Activated CD8-positive, alpha-beta T cell treated with anti-CD3 and anti-CD28 coated beads, Interleukin-2, amount 10 ng/mL, durations not matched to agents 7 days and 5 days (primary cell): ENCODE results near the gene TDRD9. TPM values are rescaled to one million over a fixed set of nuclear protein-coding genes. Genes with fewer than 3 reads are reported as not detected.

Source experiments
- ATAC-seq: fragments of 150-1000 bp; cut with Tn5 transposase; one replicate; pipeline ENCODE4 v1.10.0; 2021; ENCODE audit warnings: moderate library complexity
- CTCF ChIA-PET: fragments of 350-600 bp; sonication (Branson Sonifier 250); formaldehyde crosslinking; loops from one replicate; lab custom pipeline; 2021; ENCODE audit warnings: antibody characterized with exemption; lab: Charles Lee
- POLR2A ChIA-PET: fragments of 350-600 bp; sonication (Branson Sonifier 250); formaldehyde crosslinking; loops from one replicate; lab custom pipeline; 2021; ENCODE audit warnings: antibody characterized with exemption; lab: Charles Lee
- DNase-seq: peaks from one replicate; pipeline ENCODE4 v3.0.0-alpha.2; 2020
- H3K27ac Mint-ChIP-seq: one replicate; pipeline ENCODE4 v1.8.0; 2021; ENCODE audit warnings: mild to moderate bottlenecking, mixed read lengths
- H3K27me3 Mint-ChIP-seq: one replicate; pipeline ENCODE4 v1.8.0; 2021; ENCODE audit warnings: low read depth, mixed read lengths
- H3K36me3 Mint-ChIP-seq: one replicate; pipeline ENCODE4 v1.8.0; 2021; ENCODE audit warnings: low read depth, mixed read lengths
- H3K4me1 Mint-ChIP-seq: one replicate; pipeline ENCODE4 v1.8.0; 2021; ENCODE audit warnings: low read depth, mixed read lengths
- H3K4me3 Mint-ChIP-seq: one replicate; pipeline ENCODE4 v1.8.0; 2021; ENCODE audit warnings: mild to moderate bottlenecking, mixed read lengths
- H3K9me3 Mint-ChIP-seq: one replicate; pipeline ENCODE4 v1.8.0; 2022; ENCODE audit warnings: mixed read lengths; ENCODE audit not compliant: insufficient read depth
- total RNA-seq, 2 experiments: library from RNA; stranded (reverse); gene quantifications; one replicate each; pipeline ENCODE4 v1.2.3, GENCODE V29; 2021

Gene TDRD9
- total RNA-seq, 2 experiments from 2014 or later: 1.3 to 2.7 TPM

DNA sequence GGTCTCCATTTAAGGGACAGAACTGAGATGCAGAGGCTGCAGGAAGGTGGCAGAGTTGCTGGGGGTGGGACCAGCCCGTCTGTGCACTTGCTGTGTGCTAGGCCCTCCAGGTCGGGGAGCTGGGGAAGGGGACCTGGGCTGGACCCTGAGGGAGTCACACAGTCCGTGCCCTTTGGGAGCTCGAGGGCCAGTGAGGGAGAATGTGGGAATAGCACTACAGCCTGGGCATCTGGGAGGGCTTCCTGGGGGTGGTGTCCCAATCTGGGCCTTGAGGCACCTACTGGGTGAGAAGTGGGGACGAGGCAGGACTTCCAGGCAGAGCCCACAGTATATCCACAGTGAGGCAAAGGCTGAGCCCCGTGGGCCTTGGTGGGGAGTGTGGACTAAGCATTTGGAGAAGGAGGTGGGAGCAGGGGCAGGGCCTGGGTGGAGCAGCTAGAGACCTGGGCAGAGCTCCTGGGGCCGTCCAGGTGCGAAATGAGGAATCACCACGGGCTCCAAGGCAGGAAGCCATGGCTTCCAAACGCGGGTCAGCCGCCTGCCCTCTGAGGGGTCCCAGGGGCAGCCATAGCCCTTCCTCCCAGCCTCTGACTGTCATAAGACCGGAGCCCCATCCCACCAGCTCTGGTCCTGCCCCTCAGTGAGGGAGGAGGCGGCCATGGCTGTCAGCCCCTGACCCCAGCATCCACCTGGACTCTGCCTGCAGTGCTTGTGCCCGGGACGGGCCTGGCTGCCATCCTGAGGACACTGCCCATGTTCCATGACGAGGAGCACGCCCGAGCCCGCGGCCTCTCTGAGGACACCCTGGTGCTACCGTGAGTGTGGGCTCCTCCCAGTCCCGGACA is 163.9 kb downstream of the TDRD9 start:
- ATAC-seq (no peak), DNase-seq (no peak)
- Mint-ChIP-seq H3K27me3 (no peaks in the 10 kb centered on the region), H3K36me3 (no peaks in the 10 kb centered on the region), H3K9me3 (no peaks in the 10 kb centered on the region), H3K27ac (no peak overlapping the region), H3K4me3 (no peak overlapping the region), H3K4me1 (peaks cover 4% of the 10 kb centered on the region)
- CTCF ChIA-PET: interaction anchor here (3.7 kb wide), 1 partner anchor 14 kb away, joined by 25 read pairs; no protein-coding TSS in a partner anchor
- POLR2A ChIA-PET: no interaction called here

DNA sequence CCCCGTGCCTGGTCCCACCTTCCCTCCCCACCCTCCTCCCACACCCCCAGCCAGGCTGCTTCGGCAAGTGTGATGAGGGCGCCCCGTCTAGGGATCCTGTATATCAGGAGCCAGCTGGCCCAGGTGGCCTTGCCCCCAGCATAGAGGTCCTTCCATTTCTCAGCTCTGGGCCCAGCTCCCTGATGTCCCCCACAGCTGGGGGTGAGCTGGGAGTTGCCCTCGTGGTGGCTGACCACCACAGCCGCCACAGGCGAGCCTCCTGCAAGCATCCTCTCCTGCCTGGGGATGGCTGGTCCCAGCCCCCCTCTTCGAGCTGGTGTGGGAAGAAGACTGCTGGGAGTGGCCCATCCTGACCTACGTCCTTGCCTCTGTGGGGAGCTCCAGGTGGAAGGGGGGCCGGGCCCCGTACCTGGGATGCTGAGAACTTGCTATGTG is 164.7 kb downstream of the TDRD9 start:
- Mint-ChIP-seq H3K36me3 (no peaks in the 10 kb centered on the region), H3K9me3 (no peaks in the 10 kb centered on the region), H3K27me3 (no peaks in the 10 kb centered on the region), H3K4me3 (no peak overlapping the region), H3K4me1 (peaks cover 4% of the 10 kb centered on the region), H3K27ac (no peak overlapping the region)
- POLR2A ChIA-PET: no interaction called here
- ATAC-seq: no peak
- CTCF ChIA-PET: interaction anchor here (3.7 kb wide), 1 partner anchor 15 kb away, joined by 25 read pairs; no protein-coding TSS in a partner anchor
- no peak for DNase-seq

DNA sequence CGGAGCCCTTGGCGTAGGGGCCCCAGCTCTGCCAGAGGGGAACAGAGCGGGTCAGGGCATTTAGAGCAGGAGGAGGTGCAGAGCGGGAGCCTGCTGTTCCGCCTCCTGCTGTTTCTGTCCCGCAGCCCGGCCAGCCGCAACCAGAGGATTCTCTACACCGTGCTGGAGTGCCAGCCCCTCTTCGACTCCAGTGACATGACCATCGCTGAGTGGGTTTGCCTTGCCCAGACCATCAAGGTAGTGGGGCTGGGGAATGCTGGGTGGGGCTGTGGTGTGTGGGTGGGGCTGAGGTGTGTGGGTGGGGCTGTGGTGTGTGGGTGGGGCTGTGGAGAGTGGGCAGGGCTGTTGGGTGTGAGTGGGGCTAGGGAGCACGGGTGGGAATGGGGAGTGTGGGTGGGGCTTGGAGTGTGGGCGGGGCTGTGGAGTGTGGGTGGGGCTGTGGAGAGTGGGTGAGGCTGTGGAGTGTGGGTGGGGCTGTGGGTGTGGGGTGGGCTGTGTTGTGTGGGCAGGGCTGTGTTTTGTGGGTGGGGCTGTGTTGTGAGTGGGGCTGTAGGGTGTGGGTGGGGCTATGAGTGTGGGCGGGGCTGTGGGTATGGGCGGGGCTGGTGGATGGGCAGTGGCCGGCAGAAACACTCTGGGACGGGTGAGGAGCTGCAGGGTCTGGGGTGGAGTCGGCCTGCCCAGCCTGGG is 165.3 kb downstream of the TDRD9 start:
- Mint-ChIP-seq H3K4me3 (no peak overlapping the region), H3K36me3 (no peaks in the 10 kb centered on the region), H3K27me3 (no peaks in the 10 kb centered on the region), H3K27ac (no peak overlapping the region), H3K4me1 (peaks cover 4% of the 10 kb centered on the region), H3K9me3 (no peaks in the 10 kb centered on the region)
- POLR2A ChIA-PET: interaction anchor here (0.7 kb wide), 1 partner anchor 414 kb away, joined by 3 read pairs; no protein-coding TSS in a partner anchor
- ATAC-seq (peak; percentile 63), DNase-seq (peak; percentile 26)
- CTCF ChIA-PET: interaction anchor here (1.3 to 3.7 kb wide), 3 partner anchors 15 to 471 kb away, joined by 3 to 25 read pairs (median 7); no protein-coding TSS in a partner anchor

DNA sequence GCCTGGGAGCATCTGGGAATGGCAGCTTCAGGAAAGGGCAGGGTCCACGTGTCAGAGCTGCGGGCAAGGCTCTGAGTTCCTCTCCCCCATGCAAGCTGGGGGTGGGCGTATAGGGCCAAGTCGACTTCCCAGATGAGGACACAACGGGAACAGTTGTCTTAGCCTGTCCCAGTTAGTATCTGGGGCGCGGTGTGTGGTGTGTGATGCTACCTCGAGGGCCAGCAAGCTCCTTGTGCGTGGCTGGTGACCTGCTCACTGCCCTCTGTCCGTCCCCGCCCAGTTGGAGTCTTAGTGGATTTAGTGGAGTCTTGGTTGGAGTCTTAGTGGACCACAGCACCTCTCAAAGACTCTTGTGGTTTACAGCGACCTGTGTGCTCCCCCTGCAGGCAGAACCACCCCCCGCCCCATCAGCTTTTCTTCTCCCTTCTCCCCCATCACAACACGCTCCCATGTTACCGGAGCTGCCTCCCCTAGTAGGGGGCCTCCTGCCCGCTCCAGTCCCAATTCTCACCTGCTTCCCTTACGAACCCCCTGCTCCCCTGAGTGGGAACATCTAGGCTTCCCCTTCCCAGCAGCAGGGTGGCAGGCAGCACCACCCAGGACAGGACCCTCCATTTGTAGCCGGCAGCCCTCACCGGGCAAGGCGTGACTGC is 165.9 kb downstream of the TDRD9 start:
- H3K4me1 Mint-ChIP-seq: peaks cover 4% of the 10 kb centered on the region
- DNase-seq: no peak
- no peaks in the 10 kb centered on the region for H3K36me3 Mint-ChIP-seq
- H3K4me3 Mint-ChIP-seq: no peak overlapping the region
- POLR2A ChIA-PET: interaction anchor here (0.7 kb wide), 1 partner anchor 413 kb away, joined by 3 read pairs; no protein-coding TSS in a partner anchor
- H3K27ac Mint-ChIP-seq: no peak overlapping the region
- no peaks in the 10 kb centered on the region for H3K27me3 Mint-ChIP-seq
- no peaks in the 10 kb centered on the region for H3K9me3 Mint-ChIP-seq
- CTCF ChIA-PET: interaction anchor here (1.3 to 3.7 kb wide), 3 partner anchors 15 to 470 kb away, joined by 3 to 25 read pairs (median 7); no protein-coding TSS in a partner anchor
- no peak for ATAC-seq

DNA sequence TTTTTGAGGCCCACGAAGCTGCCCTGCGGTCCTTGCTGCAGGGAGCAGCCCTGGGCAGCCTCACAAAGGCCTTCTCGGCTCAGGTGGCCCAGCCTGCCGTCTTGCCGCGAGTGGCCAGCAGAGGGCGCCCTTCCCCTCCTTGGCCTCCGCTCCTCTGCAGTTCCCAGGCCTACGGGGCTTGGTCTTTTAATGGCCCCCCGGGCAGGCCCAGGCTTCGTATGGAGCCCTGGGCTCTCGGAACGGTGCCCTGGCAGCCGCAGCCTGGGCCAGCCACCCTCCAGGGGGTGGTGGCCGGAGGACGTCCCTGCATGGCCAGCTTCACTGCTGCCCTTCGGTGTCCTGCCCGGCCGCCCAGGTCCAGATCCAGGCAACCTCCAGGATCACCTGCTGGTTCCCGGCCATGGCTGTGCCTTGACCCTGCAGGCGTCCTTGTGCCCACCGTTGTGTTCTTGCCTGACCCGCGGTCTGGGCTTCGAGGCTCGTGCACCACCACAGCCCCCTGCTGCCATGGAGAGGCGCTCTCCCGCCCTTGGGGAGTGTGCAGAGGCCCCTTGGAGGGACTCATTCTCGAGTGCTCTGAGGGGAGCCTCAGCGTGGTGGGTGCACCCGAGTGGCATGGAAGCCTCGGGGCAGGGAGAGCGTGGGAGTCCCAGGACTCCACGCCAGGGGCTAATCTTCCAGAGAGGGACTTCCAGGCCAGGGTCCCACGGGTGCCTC is 166.6 kb downstream of the TDRD9 start:
- H3K36me3 Mint-ChIP-seq: no peaks in the 10 kb centered on the region
- POLR2A ChIA-PET: no interaction called here
- ATAC-seq: peak; percentile 73

DNA sequence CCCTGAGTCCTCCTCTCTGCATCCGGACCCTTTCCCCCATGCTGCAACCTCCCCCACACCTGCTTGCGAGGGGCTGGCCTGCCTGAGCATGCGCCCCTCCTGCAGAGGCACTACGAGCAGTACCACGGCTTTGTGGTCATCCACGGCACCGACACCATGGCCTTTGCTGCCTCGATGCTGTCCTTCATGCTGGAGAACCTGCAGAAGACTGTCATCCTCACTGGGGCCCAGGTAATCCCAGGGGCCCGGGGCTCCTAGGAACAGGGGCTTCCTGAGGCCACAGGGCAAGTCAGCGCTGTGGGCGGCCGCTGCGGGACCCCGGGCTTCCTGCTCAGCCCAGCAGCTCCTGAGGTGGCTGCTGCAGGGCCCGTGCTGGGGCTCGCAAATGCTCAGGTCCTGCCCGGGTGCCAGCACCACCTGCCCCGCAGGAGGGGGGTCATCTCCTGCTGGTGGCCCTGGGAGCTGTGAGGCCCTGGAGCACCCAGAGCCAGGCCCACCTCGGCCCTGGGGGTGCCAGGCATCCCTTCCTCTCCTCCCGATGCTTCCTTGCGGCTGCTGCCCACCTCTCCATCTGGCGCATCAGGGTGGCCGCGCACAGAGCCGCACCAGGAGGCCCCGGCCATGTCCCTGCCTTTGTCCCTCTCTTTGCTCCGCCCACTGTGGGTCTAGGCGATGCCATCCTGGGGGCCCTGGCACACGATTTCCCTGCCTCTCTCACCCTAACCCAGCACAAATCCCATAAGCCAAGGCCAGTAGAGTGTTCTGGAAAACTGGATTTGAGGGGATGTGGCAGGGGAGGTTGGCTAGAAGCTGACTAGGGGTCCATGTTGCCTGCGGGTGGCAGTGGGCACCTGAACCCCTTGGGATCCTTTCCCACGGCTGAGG is 167.4 kb downstream of the TDRD9 start:
- ChIA-PET POLR2A (no interaction called here), CTCF (interaction anchor here (0.6 to 1.9 kb wide), 3 partner anchors 421 to 469 kb away, joined by 3 to 7 read pairs (median 3); no protein-coding TSS in a partner anchor)
- Mint-ChIP-seq H3K4me1 (peaks cover 4% of the 10 kb centered on the region), H3K27ac (no peak overlapping the region), H3K36me3 (no peaks in the 10 kb centered on the region), H3K27me3 (no peaks in the 10 kb centered on the region), H3K4me3 (no peak overlapping the region), H3K9me3 (no peaks in the 10 kb centered on the region)
- DNase-seq (no peak), ATAC-seq (no peak)

More for the DNA sequence above, 166.6 kb downstream of the TDRD9 start:
- Mint-ChIP-seq H3K4me3 (no peak overlapping the region), H3K9me3 (no peaks in the 10 kb centered on the region), H3K4me1 (peaks cover 4% of the 10 kb centered on the region), H3K27ac (no peak overlapping the region), H3K27me3 (no peaks in the 10 kb centered on the region)
- DNase-seq: peak; percentile 80
- CTCF ChIA-PET: interaction anchor here (1.3 to 3.7 kb wide), 3 partner anchors 15 to 469 kb away, joined by 3 to 25 read pairs (median 7); no protein-coding TSS in a partner anchor

DNA sequence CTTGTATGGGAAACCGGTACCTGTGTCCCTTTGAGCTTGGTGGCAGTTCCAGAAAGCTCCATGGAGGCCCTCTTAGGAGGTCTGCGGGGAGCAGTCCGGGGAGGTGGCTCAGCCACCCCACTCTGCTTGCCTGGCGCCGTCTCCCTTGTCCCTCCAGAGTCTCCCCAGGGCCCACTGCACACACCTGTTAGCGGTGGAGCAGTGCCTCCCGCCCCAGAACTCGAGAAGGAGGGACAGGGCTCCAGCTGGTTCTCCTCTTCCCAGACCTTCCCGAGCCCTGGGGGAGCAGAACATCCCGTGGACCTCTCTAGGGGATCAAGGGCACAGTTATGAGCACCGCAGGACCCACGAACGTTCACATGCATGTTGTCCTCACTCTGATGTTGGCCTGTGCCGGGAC is 168.1 kb downstream of the TDRD9 start:
- ChIA-PET POLR2A (no interaction called here), CTCF (interaction anchor here (0.6 to 1.1 kb wide), 2 partner anchors 421 to 468 kb away, joined by 3 read pairs; no protein-coding TSS in a partner anchor)
- DNase-seq (no peak), ATAC-seq (no peak)
- Mint-ChIP-seq H3K27me3 (no peaks in the 10 kb centered on the region), H3K4me1 (peaks cover 4% of the 10 kb centered on the region), H3K27ac (no peak overlapping the region), H3K9me3 (no peaks in the 10 kb centered on the region), H3K36me3 (no peaks in the 10 kb centered on the region), H3K4me3 (no peak overlapping the region)

DNA sequence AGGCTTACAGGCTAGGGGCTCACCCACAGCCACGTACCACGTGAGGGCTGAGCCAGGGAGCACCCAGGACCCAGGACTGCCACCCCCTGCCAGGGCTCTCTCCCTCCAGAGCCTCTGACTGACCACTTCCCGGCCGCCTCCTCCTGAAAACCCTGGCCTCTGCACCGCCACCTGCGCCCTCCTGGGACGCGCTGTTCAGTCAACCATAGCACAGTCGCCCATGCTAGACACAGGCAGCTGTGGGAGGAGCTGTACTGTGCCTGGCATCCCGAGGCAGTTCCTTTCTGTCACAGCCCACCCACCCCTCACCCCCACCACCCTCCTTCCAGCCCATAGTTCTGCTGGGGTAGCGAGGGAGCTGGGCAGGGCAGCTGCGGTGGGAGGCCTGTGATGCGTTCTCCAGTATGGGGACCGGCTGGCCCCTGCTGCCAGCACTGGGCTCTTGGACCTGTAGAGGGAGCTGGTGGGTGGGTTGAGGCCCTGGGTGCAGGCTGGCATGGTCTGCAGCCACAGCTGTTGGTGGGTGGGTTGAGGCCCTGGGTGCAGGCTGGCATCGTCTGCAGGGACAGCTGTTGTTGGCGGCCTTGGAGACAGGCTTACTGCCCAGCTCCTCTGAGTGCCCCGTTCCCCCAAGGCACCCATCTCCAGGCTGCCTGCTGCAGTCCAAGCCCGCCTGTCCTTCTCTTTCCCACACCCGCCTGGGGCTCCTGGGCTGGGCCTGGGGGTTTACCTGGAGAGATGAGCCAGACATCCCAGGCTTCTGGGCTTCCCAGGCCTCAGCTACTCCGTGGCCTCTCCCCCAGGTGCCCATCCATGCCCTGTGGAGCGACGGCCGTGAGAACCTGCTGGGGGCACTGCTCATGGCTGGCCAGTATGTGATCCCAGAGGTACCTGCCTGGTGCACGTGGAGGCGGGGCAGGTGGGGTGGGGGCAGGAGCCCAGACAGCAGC is 168.8 kb downstream of the TDRD9 start:
- Mint-ChIP-seq H3K4me1 (peaks cover 4% of the 10 kb centered on the region), H3K36me3 (no peaks in the 10 kb centered on the region), H3K9me3 (no peaks in the 10 kb centered on the region), H3K27me3 (no peaks in the 10 kb centered on the region), H3K4me3 (no peak overlapping the region), H3K27ac (no peak overlapping the region)
- DNase-seq (no peak), ATAC-seq (no peak)
- ChIA-PET CTCF (interaction anchor here (0.6 to 1.1 kb wide), 3 partner anchors 19 to 467 kb away, joined by 3 read pairs; no protein-coding TSS in a partner anchor), POLR2A (no interaction called here)

DNA sequence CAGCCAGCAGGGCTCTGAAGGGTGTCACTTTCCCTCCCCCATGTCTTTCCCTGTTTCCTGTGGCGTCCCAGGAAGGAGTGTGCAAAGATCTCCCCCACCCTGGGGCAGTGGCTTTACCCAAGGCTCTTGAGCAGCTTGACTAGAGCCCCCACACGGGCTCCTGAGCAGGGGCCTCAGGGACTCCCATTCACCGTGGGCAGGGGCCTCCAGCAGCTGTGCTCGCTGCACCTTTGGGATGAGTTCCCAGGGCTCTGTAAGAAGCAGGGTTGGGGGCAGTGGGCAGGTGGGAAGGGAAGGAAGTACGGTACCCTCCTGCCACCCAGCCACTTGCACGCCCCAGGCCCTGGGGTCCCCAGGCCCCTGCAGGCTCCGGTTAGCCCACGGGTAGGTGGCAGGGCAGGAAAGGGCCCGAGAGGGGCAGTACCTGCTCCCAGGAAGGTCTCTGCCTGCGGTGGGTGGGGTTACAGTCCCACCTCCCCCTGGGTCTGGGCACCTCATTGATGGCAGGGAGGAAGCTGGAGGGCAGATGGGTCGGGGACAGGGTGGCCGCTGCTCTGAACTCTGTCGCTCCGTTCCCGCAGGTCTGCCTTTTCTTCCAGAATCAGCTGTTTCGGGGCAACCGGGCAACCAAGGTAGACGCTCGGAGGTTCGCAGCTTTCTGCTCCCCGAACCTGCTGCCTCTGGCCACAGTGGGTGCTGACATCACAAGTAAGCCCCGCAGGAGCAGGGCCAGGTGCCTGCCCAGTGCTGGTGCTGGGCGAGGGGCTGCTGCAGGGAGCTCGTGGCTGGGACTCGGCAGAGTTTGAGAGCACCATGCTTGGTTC is 170.2 kb downstream of the TDRD9 start:
- Mint-ChIP-seq H3K9me3 (no peaks in the 10 kb centered on the region), H3K4me3 (no peak overlapping the region), H3K27ac (no peak overlapping the region), H3K36me3 (no peaks in the 10 kb centered on the region), H3K27me3 (no peaks in the 10 kb centered on the region), H3K4me1 (peaks cover 4% of the 10 kb centered on the region)
- ATAC-seq: no peak
- DNase-seq: no peak
- CTCF ChIA-PET: no interaction called here
- POLR2A ChIA-PET: no interaction called here
